ENCODE results near the gene AATK.
A peak's percentile ranks its signal among the peaks of the same experiment; 100 is the strongest.

Gene AATK

DNA sequence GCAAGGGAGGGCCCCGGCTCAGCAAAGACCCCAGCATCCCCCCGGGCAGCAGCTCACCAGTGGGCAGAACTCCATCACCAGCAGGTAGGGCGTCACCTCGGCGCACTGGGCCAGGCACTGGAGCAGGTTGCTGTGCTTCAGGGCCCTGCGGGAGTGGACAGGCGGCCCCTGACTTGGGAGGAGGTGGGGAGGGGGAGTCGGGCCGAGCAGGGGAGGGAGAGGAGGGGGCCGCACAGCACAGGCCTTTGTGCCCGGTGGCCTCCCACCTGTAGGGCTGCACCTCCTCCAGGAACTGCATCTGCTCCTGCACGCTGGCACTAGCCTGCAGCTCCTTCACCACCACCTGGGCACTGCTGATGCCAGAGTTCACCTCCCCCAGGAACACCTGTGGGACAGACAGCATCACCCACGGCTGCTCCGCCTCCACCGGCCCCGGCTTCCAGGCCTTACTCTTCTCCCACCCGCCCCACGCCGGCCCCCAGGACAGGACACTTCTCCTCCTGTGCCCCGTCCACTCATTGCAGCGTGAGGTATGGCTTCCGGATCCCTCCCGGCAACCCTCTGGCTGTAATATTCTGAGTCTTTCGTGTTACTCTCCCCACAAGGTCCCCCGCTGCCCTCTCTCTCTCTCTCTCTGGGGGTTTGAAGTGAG lies 38.4 kb downstream of the AATK start:
- H3K27ac Mint-ChIP-seq (ENCODE audit: low read depth): no peak overlapping the region
- no peak overlapping the region for H3K4me3 Mint-ChIP-seq
- DNase-seq (ENCODE audit: low spot score in 2 of 2): no peak
- H3K9me3 Mint-ChIP-seq: no peaks in the 10 kb centered on the region
- H3K36me3 Mint-ChIP-seq (ENCODE audit: insufficient read depth): no peaks in the 10 kb centered on the region
- no peaks in the 10 kb centered on the region for H3K27me3 Mint-ChIP-seq
- no peak for ATAC-seq (replicated peaks; ENCODE audit: extremely low read depth, poor library complexity, severe bottlenecking)
- no peaks in the 10 kb centered on the region for H3K4me1 Mint-ChIP-seq

DNA sequence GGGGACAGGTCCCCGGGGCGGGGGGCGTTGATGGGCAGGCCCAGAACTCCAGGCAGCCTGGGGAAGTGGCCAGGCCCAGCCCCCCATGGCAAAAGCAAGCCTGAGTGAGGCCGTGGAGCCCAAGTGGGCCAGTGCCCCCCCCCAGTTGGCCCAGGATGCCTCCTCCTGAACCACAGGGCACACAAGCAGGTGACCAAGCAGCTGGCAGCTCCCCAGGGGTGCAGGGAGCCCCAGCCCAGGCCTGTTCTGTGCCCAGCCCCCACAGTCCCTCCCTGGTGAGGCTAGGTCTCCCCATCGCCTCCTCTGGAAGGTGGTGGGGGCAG lies 38.9 kb downstream of the AATK start:
- DNase-seq (ENCODE audit: low spot score in 2 of 2): no peak
- no peaks in the 10 kb centered on the region for H3K4me1 Mint-ChIP-seq
- no peaks in the 10 kb centered on the region for H3K9me3 Mint-ChIP-seq
- no peaks in the 10 kb centered on the region for H3K27me3 Mint-ChIP-seq
- ATAC-seq (replicated peaks; ENCODE audit: extremely low read depth, poor library complexity, severe bottlenecking): no peak
- no peak overlapping the region for H3K27ac Mint-ChIP-seq (ENCODE audit: low read depth)
- H3K4me3 Mint-ChIP-seq: no peak overlapping the region
- H3K36me3 Mint-ChIP-seq (ENCODE audit: insufficient read depth): no peaks in the 10 kb centered on the region

DNA sequence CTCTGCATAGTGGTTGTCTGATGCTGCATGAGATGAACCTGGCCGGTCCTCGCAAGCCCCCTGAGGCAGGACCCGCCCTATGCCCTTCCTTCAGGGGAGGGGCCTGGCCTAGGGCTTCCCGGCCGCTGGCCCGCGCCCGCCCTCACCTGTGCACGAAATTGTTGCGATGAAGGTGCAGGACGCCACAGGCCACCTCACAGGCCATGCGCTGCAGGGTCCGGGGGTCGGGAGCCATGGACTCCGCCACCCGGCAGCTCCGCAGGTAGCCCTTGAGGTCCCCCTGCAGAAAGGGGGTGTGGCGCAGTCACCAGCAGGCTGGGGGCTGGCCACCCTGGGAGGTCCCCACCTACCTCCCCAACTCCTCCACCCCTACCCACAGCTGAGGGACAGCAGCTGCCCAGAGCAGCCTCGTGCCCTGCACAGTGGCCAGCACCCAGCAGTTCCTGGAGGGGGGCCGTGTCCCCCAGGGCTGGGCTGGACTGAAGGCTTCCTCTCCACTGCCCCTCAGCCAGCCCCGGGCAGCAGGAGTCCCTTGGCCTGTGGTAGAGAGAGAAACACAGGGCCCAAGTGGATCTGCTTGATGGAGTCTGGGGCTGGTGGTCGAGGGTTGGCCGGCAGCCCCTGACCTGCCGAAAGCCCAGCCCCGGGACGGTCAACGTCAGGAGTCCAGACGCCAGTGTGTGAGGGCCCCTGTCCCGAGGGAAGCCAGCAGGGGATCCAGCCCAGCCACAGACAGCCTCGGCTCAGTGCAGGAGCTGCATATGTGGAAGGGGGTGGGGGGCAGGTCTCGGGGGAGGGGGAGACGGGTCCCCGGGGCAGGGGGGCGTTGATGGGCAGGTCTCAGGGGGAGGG lies 39.5 kb downstream of the AATK start:
- DNase-seq (ENCODE audit: low spot score in 2 of 2) (no peak), ATAC-seq (replicated peaks; ENCODE audit: extremely low read depth, poor library complexity, severe bottlenecking) (no peak)
- H3K4me1 Mint-ChIP-seq: no peaks in the 10 kb centered on the region
- no peak overlapping the region for H3K4me3 Mint-ChIP-seq
- H3K36me3 Mint-ChIP-seq (ENCODE audit: insufficient read depth): no peaks in the 10 kb centered on the region
- H3K27me3 Mint-ChIP-seq: no peaks in the 10 kb centered on the region
- H3K9me3 Mint-ChIP-seq: no peaks in the 10 kb centered on the region
- H3K27ac Mint-ChIP-seq (ENCODE audit: low read depth): no peak overlapping the region

GRCh38 chr17:81125573-81126081 lies 40.4 kb downstream of the AATK start:
- ATAC-seq (replicated peaks; ENCODE audit: extremely low read depth, poor library complexity, severe bottlenecking) (no peak), DNase-seq (ENCODE audit: low spot score in 2 of 2) (no peak)
- Mint-ChIP-seq H3K9me3 (no peaks in the 10 kb centered on the region), H3K27ac (ENCODE audit: low read depth) (no peak overlapping the region), H3K36me3 (ENCODE audit: insufficient read depth) (no peaks in the 10 kb centered on the region), H3K27me3 (no peaks in the 10 kb centered on the region), H3K4me1 (no peaks in the 10 kb centered on the region), H3K4me3 (no peak overlapping the region)

- no peak for DNase-seq (ENCODE audit: low spot score in 2 of 2)
- H3K4me3 Mint-ChIP-seq: no peak overlapping the region
- H3K36me3 Mint-ChIP-seq (ENCODE audit: insufficient read depth): peaks cover 3% of the 10 kb centered on the region
- H3K4me1 Mint-ChIP-seq: no peaks in the 10 kb centered on the region
- H3K9me3 Mint-ChIP-seq: no peaks in the 10 kb centered on the region
- H3K27me3 Mint-ChIP-seq: no peaks in the 10 kb centered on the region
- no peak overlapping the region for H3K27ac Mint-ChIP-seq (ENCODE audit: low read depth)
- no peak for ATAC-seq (replicated peaks; ENCODE audit: extremely low read depth, poor library complexity, severe bottlenecking)
Measured at GRCh38 chr17:81124377-81124776, 41.6 kb downstream of the AATK start.

- Mint-ChIP-seq H3K4me1 (peaks cover 5% of the 10 kb centered on the region), H3K9me3 (no peaks in the 10 kb centered on the region), H3K36me3 (ENCODE audit: insufficient read depth) (peaks cover 3% of the 10 kb centered on the region), H3K27ac (ENCODE audit: low read depth) (peak overlapping the region; percentile 74), H3K4me3 (no peak overlapping the region), H3K27me3 (peaks cover 5% of the 10 kb centered on the region)
- ATAC-seq (replicated peaks; ENCODE audit: extremely low read depth, poor library complexity, severe bottlenecking) (no peak), DNase-seq (ENCODE audit: low spot score in 2 of 2) (no peak)
Measured at GRCh38 chr17:81123052-81124048, 42.7 kb downstream of the AATK start.

GRCh38 chr17:81121841-81122733 lies 43.9 kb downstream of the AATK start:
- no peak overlapping the region for H3K4me3 Mint-ChIP-seq
- no peaks in the 10 kb centered on the region for H3K9me3 Mint-ChIP-seq
- ATAC-seq (replicated peaks; ENCODE audit: extremely low read depth, poor library complexity, severe bottlenecking) (no peak), DNase-seq (ENCODE audit: low spot score in 2 of 2) (no peak)
- H3K27ac Mint-ChIP-seq (ENCODE audit: low read depth): no peak overlapping the region
- peaks cover 6% of the 10 kb centered on the region for H3K4me1 Mint-ChIP-seq
- peaks cover 3% of the 10 kb centered on the region for H3K36me3 Mint-ChIP-seq (ENCODE audit: insufficient read depth)
- H3K27me3 Mint-ChIP-seq: peaks cover 10% of the 10 kb centered on the region

GRCh38 chr17:81120695-81121621 lies 45.1 kb downstream of the AATK start:
- Mint-ChIP-seq H3K36me3 (ENCODE audit: insufficient read depth) (peaks cover 3% of the 10 kb centered on the region), H3K4me3 (no peak overlapping the region), H3K27ac (ENCODE audit: low read depth) (no peak overlapping the region), H3K4me1 (peaks cover 6% of the 10 kb centered on the region), H3K9me3 (no peaks in the 10 kb centered on the region), H3K27me3 (peaks cover 10% of the 10 kb centered on the region)
- DNase-seq (ENCODE audit: low spot score in 2 of 2) (no peak), ATAC-seq (replicated peaks; ENCODE audit: extremely low read depth, poor library complexity, severe bottlenecking) (no peak)

DNA sequence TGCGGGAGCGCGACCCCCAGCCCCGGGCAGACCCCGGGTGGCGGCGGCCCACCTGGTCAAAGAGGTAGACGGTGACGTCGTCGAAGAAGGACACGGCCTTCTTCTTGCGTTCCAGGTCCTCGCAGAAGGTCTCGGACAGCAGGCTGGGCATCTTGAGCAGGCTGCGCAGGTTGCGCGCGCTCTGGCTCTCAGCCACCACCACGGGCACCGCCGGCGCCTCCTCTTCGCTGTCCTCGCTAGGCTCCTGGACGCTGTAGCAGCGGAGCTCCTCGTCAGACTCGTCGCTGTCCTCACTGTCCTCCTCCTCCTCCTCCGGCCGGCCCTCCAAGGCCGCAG lies 45.9 kb downstream of the AATK start:
- DNase-seq (ENCODE audit: low spot score in 2 of 2): no peak
- H3K27ac Mint-ChIP-seq (ENCODE audit: low read depth): no peak overlapping the region
- H3K27me3 Mint-ChIP-seq: peaks cover 10% of the 10 kb centered on the region
- peaks cover 6% of the 10 kb centered on the region for H3K4me1 Mint-ChIP-seq
- peaks cover 3% of the 10 kb centered on the region for H3K36me3 Mint-ChIP-seq (ENCODE audit: insufficient read depth)
- no peaks in the 10 kb centered on the region for H3K9me3 Mint-ChIP-seq
- H3K4me3 Mint-ChIP-seq: no peak overlapping the region
- ATAC-seq (replicated peaks; ENCODE audit: extremely low read depth, poor library complexity, severe bottlenecking): no peak

GRCh38 chr17:81119223-81120148 lies 46.5 kb downstream of the AATK start:
- Mint-ChIP-seq H3K4me3 (peak overlapping the region; percentile 68), H3K9me3 (no peaks in the 10 kb centered on the region), H3K36me3 (ENCODE audit: insufficient read depth) (peaks cover 3% of the 10 kb centered on the region), H3K4me1 (peaks cover 6% of the 10 kb centered on the region), H3K27me3 (peaks cover 10% of the 10 kb centered on the region), H3K27ac (ENCODE audit: low read depth) (peak overlapping the region; percentile 67)
- DNase-seq (ENCODE audit: low spot score in 2 of 2) (peak; percentile 75 to 79), ATAC-seq (replicated peaks; ENCODE audit: extremely low read depth, poor library complexity, severe bottlenecking) (peak; percentile 71)
